Parathyroid adenoma (tissue), 2 donors: ENCODE data around the gene DCLK3.
A peak's percentile ranks its signal among the peaks of the same experiment; 100 is the strongest.

Experiments used
- H2AFZ ChIP-seq: fragments of 300-600 bp; sonication (generic); one replicate; pipeline ENCODE4 v1.7.0; 2017; ENCODE audit warnings: antibody characterized with exemption, mild to moderate bottlenecking
- H3K27ac ChIP-seq: fragments of 300-600 bp; sonication (generic); one replicate; pipeline ENCODE4 v1.7.0; 2017
- H3K27me3 ChIP-seq: fragments of 300-600 bp; sonication (generic); one replicate; pipeline ENCODE4 v1.7.0; 2017; ENCODE audit warnings: low read length; ENCODE audit not compliant: control insufficient read depth, insufficient read depth
- H3K36me3 ChIP-seq: fragments of 300-600 bp; sonication (generic); one replicate; pipeline ENCODE4 v1.7.0; 2017; ENCODE audit warnings: low read length; ENCODE audit not compliant: control insufficient read depth, insufficient read depth
- H3K4me1 ChIP-seq: fragments of 300-600 bp; sonication (generic); one replicate; pipeline ENCODE4 v1.7.0; 2017; ENCODE audit warnings: control low read depth
- H3K4me2 ChIP-seq: fragments of 300-600 bp; sonication (generic); one replicate; pipeline ENCODE4 v1.7.0; 2017; ENCODE audit warnings: low read length
- H3K4me3 ChIP-seq: fragments of 300-600 bp; sonication (generic); one replicate; pipeline ENCODE4 v1.7.0; 2017; ENCODE audit warnings: low read depth, low read length
- H3K79me2 ChIP-seq: fragments of 300-600 bp; sonication (generic); one replicate; pipeline ENCODE4 v1.7.0; 2017; ENCODE audit warnings: control low read depth
- H3K9ac ChIP-seq: fragments of 300-600 bp; sonication (generic); one replicate; pipeline ENCODE4 v1.7.0; 2017; ENCODE audit warnings: mild to moderate bottlenecking
- H3K9me3 ChIP-seq: fragments of 300-600 bp; sonication (generic); one replicate; pipeline ENCODE4 v1.7.0; 2017; ENCODE audit warnings: low read length; ENCODE audit not compliant: control insufficient read depth
- TF ChIP-seq, protein P1 (sequence below): fragments of 300-600 bp; sonication (generic); IDR thresholded peaks from one replicate; pipeline ENCODE4 v1.7.0; 2017; ENCODE audit warnings: antibody characterized with exemption, mild to moderate bottlenecking
- donor health status: primary hyperparathyroidism.

Gene DCLK3

DNA sequence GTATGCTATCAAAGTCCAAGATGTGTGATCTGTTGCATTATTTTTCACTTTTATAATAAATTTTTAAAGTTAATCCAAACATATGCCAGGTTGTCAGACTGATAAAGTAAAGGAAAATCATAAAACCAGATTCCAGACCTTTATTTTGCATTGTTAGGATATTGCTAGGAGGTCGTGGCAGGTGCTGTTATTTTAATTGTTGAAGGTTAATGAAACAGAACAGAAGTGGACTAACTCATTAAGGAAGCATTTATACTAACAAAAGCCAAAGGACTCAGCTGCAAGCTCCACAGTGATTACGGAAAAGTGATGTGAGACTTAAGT, 63.1 kb downstream of the DCLK3 start:
- Histone ChIP-seq H3K9me3 (no peaks in the 10 kb centered on the region), H3K27me3 (no peaks in the 10 kb centered on the region), H3K36me3 (no peaks in the 10 kb centered on the region), H3K4me2 (no peak overlapping the region), H3K9ac (no peak overlapping the region), H3K4me3 (no peak overlapping the region), H2AFZ (no peak overlapping the region), H3K4me1 (peaks cover 16% of the 10 kb centered on the region), H3K79me2 (no peaks in the 10 kb centered on the region), H3K27ac (no peak overlapping the region)
- TF ChIP-seq, protein P1, sequence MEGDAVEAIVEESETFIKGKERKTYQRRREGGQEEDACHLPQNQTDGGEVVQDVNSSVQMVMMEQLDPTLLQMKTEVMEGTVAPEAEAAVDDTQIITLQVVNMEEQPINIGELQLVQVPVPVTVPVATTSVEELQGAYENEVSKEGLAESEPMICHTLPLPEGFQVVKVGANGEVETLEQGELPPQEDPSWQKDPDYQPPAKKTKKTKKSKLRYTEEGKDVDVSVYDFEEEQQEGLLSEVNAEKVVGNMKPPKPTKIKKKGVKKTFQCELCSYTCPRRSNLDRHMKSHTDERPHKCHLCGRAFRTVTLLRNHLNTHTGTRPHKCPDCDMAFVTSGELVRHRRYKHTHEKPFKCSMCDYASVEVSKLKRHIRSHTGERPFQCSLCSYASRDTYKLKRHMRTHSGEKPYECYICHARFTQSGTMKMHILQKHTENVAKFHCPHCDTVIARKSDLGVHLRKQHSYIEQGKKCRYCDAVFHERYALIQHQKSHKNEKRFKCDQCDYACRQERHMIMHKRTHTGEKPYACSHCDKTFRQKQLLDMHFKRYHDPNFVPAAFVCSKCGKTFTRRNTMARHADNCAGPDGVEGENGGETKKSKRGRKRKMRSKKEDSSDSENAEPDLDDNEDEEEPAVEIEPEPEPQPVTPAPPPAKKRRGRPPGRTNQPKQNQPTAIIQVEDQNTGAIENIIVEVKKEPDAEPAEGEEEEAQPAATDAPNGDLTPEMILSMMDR = no peak

DNA sequence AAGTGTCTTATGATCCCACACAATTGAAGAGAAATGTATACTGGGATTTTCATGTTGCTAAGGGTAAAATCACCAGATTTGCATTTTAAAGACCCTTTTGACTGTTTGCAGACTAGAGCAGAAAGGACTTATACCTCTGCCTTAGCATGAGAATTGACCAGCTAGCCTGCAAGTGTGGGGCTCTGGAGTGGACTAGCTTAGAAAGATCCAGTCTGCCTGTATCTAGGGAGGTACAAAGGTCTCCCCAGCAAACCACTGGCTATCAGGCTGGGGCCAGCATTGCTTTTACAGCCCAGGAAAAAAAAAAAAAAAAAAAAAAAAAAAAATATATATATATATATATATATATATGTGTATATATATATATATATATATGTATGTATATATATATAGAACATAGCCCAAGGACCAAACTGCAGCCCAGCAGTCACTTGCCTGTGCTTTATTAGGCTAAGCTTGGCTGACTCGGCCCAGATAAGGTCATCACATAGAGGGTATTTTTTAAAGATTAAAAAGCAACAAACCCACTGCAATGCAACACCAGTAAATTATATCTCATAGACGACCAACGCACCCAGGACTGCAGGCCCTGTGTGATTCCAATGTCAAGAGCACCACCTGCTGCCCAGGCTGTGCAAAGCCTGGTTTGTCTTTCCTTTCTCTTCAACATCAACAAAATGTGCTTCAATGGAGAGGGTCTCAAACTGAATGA, 63.7 kb downstream of the DCLK3 start:
- Histone ChIP-seq H3K36me3 (no peaks in the 10 kb centered on the region), H3K9ac (no peak overlapping the region), H3K9me3 (no peaks in the 10 kb centered on the region), H3K4me2 (no peak overlapping the region), H3K79me2 (no peaks in the 10 kb centered on the region), H2AFZ (no peak overlapping the region), H3K27me3 (no peaks in the 10 kb centered on the region), H3K4me3 (no peak overlapping the region), H3K27ac (no peak overlapping the region), H3K4me1 (peaks cover 16% of the 10 kb centered on the region)
- TF ChIP-seq, protein P1 = peak; percentile 80

DNA sequence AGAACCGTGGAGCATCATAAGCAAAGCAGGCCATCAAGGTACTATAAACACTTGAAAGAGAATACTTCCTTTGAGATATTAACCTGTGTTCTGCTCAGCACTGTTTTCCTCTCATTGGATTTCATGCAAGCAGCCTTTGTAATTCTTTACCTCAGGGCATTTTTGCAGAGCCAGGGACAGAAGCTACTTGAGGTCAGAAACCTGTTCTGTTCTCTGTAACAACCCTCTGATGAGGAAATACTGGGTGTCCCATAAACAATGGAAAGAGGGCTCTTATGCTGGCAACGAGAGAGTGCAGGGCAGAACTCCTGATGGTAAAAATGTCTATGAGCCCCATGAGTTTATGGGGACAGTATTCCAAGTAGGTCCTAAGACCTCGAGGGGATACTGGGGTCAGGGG, 66.0 kb downstream of the DCLK3 start:
- H3K9me3 ChIP-seq = no peaks in the 10 kb centered on the region
- no peak overlapping the region for H3K4me2 ChIP-seq
- no peaks in the 10 kb centered on the region for H3K36me3 ChIP-seq
- H2AFZ ChIP-seq = peak overlapping the region; percentile 2
- no peaks in the 10 kb centered on the region for H3K79me2 ChIP-seq
- peaks cover 16% of the 10 kb centered on the region for H3K4me1 ChIP-seq
- H3K4me3 ChIP-seq = no peak overlapping the region
- TF ChIP-seq, protein P1 = no peak
- H3K9ac ChIP-seq = no peak overlapping the region
- peak overlapping the region; percentile 62 for H3K27ac ChIP-seq
- no peaks in the 10 kb centered on the region for H3K27me3 ChIP-seq

DNA sequence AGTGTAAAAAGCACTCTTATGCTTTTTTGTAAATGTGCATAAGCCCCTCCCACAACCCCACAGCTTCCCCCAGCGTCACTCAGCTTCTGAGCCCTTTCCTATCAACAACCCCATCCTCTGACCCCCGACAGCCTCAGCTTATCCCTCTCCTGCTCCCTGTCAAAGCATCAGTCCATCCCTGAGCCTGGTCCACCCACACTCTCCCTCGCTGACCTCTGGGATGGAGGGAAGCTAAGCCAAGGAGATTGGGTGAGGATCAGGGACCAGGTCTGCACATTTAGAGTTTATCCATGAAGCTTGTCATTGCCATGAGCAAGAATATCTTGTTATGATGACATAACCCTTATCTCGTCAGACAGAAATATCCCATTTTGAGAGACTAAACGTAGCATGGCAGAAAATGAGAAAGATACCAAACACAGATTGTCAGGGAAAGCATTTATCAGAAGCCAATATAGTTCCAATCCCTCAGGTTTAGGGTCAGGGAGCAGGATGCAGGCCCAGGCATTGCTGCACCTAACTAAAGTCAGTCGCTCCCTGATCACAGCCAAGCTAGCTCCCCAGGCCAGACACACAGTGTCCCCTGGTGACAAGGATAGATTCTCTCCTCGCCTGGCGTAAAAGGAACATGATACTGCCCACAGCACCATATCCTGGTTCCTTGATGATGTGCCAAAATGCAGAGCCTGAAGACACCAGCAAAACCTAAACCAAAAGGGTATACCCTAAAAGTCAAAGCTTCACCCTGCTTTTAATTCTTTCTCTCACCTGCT, 66.9 kb downstream of the DCLK3 start:
- H3K4me2 ChIP-seq = no peak overlapping the region
- no peaks in the 10 kb centered on the region for H3K27me3 ChIP-seq
- TF ChIP-seq, protein P1 = peak; percentile 79
- H3K9me3 ChIP-seq = no peaks in the 10 kb centered on the region
- H3K9ac ChIP-seq = no peak overlapping the region
- H3K4me3 ChIP-seq = no peak overlapping the region
- no peaks in the 10 kb centered on the region for H3K79me2 ChIP-seq
- peak overlapping the region; percentile 70 for H2AFZ ChIP-seq
- H3K4me1 ChIP-seq = peaks cover 16% of the 10 kb centered on the region
- H3K27ac ChIP-seq = peak overlapping the region; percentile 62
- H3K36me3 ChIP-seq = no peaks in the 10 kb centered on the region
